ENCODE measurements around the gene LPAR1.

The LPAR1 gene

GRCh38 chr9:110938242-110938641, 100.0 kb downstream of the LPAR1 start:
- H3K27ac ChIP-seq: peak overlapping the region; percentile 78 to 82
- intact Hi-C loops (cut with DNase I; ENCODE audit: low total_unique reads): no loop called here
- no peak overlapping the region for H3K4me3 ChIP-seq
- TF ChIP-seq, protein P1, sequence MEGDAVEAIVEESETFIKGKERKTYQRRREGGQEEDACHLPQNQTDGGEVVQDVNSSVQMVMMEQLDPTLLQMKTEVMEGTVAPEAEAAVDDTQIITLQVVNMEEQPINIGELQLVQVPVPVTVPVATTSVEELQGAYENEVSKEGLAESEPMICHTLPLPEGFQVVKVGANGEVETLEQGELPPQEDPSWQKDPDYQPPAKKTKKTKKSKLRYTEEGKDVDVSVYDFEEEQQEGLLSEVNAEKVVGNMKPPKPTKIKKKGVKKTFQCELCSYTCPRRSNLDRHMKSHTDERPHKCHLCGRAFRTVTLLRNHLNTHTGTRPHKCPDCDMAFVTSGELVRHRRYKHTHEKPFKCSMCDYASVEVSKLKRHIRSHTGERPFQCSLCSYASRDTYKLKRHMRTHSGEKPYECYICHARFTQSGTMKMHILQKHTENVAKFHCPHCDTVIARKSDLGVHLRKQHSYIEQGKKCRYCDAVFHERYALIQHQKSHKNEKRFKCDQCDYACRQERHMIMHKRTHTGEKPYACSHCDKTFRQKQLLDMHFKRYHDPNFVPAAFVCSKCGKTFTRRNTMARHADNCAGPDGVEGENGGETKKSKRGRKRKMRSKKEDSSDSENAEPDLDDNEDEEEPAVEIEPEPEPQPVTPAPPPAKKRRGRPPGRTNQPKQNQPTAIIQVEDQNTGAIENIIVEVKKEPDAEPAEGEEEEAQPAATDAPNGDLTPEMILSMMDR (IDR thresholded peaks at IDR 0.05): no peak
- no peaks in the 10 kb centered on the region for H3K9me3 ChIP-seq
- H3K4me1 ChIP-seq: peaks cover 0 to 80% (median 25%) of the 10 kb centered on the region in 4 donors
- no peak for DNase-seq
- peaks cover 10 to 20% (median 11%) of the 10 kb centered on the region in 3 donors for H3K36me3 ChIP-seq
- no peaks in the 10 kb centered on the region for H3K27me3 ChIP-seq

- intact Hi-C loops (cut with DNase I; ENCODE audit: low total_unique reads): no loop called here
- H3K9me3 ChIP-seq: no peaks in the 10 kb centered on the region
- H3K36me3 ChIP-seq: peaks cover 8 to 19% (median 9%) of the 10 kb centered on the region in 3 donors
- no peak for DNase-seq
- H3K4me3 ChIP-seq: no peak overlapping the region
- H3K4me1 ChIP-seq: peaks cover 0 to 82% (median 25%) of the 10 kb centered on the region in 4 donors
- no peaks in the 10 kb centered on the region for H3K27me3 ChIP-seq
- TF ChIP-seq, protein P1 (IDR thresholded peaks at IDR 0.05): no peak
- peak overlapping the region; percentile 78 to 82 for H3K27ac ChIP-seq
These were observed 101.4 kb downstream of the LPAR1 start for GRCh38 chr9:110936719-110937452.

GRCh38 chr9:110936237-110936636, 102.0 kb downstream of the LPAR1 start:
- Histone ChIP-seq H3K9me3 (no peaks in the 10 kb centered on the region), H3K4me1 (peaks cover 0 to 79% (median 25%) of the 10 kb centered on the region in 4 donors), H3K4me3 (no peak overlapping the region), H3K27me3 (no peaks in the 10 kb centered on the region), H3K27ac (peak overlapping the region; percentile 78 to 82), H3K36me3 (peaks cover 2 to 12% (median 3%) of the 10 kb centered on the region in 3 donors)
- TF ChIP-seq, protein P1 (IDR thresholded peaks at IDR 0.05): no peak
- intact Hi-C loops (cut with DNase I; ENCODE audit: low total_unique reads): no loop called here
- no peak for DNase-seq

- TF ChIP-seq, protein P1 (IDR thresholded peaks at IDR 0.05): no peak
- peak overlapping the region; percentile 78 to 82 for H3K27ac ChIP-seq
These were observed 102.4 kb downstream of the LPAR1 start for GRCh38 chr9:110935829-110936228.

DNA sequence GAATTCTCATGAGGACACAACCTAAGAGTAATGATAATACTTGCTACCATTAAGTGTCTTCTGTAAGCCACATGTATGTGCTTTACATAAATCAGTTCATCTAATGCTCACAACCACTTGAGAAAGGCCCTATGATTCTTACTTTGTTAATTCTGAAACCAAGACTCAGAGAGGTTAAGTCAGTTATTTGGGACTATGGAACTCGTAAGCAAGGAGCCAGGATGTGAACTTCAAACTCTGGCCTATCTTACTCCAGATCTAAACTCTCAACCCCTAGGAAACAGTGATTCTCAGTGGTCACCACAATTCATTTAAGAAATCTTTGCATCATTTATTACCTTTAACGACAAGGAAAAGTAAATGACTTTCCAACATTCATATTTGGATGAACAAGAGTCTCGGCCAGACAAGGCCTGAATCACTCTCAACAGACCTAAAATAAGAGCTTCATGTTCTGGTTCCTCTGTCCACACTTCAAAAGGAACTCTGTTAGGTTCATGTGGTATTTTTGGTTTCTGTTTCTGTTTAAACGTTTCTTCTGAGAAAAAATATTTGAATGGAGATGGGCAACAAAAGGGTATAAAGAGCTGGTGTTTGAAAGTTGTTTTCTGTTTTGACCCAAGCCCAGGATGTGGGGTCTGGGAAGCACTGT, 104.8 kb downstream of the LPAR1 start:
- intact Hi-C loops (cut with DNase I; ENCODE audit: low total_unique reads): no loop called here
- Histone ChIP-seq H3K27ac (peak overlapping the region; percentile 78 to 82), H3K9me3 (no peaks in the 10 kb centered on the region), H3K4me3 (no peak overlapping the region), H3K4me1 (peaks cover 0 to 67% (median 23%) of the 10 kb centered on the region in 4 donors), H3K27me3 (no peaks in the 10 kb centered on the region), H3K36me3 (no peaks in the 10 kb centered on the region)
- TF ChIP-seq, protein P1 (IDR thresholded peaks at IDR 0.05): no peak
- no peak for DNase-seq

More at GRCh38 chr9:110935829-110936228, 102.4 kb downstream of the LPAR1 start:
- DNase-seq: no peak
- no peak overlapping the region for H3K4me3 ChIP-seq
- peaks cover 0 to 79% (median 25%) of the 10 kb centered on the region in 4 donors for H3K4me1 ChIP-seq
- H3K9me3 ChIP-seq: no peaks in the 10 kb centered on the region
- intact Hi-C loops (cut with DNase I; ENCODE audit: low total_unique reads): no loop called here
- H3K27me3 ChIP-seq: no peaks in the 10 kb centered on the region
- peaks cover 0 to 8% (median 0%) of the 10 kb centered on the region in 3 donors for H3K36me3 ChIP-seq

Measured in tibial artery (tissue), 4 donors.